ENCODE results near the gene ATP9B. TPM values are rescaled to one million over a fixed set of nuclear protein-coding genes. Genes with fewer than 3 reads are reported as not detected.

Gene ATP9B
- total RNA-seq, 1 donor from 2014 or later: 43.9 TPM

DNA sequence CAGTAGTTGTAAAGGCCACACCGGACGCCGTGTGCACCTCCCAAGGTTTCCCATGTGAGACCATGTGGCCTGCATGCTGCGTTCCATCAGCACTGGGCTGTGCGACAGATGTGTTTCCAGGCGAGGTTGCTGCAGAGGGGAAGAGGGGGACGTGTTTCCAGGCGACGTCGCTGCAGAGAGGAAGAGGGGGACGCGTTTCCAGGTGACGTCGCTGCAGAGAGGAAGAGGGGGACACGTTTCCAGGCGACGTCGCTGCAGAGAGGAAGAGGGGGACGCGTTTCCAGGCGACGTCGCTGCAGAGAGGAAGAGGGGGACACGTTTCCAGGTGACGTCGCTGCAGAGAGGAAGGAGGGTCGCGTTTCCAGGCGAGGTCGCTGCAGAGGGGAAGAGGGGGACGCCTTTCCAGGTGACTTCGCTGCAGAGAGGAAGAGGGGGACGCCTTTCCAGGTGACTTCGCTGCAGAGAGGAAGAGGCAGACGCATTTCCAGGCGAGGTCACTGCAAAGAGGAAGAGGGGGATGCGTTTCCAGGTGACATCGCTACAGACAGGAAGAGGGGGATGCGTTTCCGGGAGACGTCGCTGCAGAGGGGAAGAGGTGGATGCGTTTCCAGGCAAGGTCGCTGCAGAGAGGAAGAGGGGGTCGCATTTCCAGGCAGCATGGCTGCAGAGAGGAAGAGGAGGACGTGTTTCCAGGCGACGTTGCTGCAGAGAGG lies 351.0 kb downstream of the ATP9B start:
- H3K4me1 ChIP-seq: peaks cover 5% of the 10 kb centered on the region
- TF ChIP-seq, protein P1, sequence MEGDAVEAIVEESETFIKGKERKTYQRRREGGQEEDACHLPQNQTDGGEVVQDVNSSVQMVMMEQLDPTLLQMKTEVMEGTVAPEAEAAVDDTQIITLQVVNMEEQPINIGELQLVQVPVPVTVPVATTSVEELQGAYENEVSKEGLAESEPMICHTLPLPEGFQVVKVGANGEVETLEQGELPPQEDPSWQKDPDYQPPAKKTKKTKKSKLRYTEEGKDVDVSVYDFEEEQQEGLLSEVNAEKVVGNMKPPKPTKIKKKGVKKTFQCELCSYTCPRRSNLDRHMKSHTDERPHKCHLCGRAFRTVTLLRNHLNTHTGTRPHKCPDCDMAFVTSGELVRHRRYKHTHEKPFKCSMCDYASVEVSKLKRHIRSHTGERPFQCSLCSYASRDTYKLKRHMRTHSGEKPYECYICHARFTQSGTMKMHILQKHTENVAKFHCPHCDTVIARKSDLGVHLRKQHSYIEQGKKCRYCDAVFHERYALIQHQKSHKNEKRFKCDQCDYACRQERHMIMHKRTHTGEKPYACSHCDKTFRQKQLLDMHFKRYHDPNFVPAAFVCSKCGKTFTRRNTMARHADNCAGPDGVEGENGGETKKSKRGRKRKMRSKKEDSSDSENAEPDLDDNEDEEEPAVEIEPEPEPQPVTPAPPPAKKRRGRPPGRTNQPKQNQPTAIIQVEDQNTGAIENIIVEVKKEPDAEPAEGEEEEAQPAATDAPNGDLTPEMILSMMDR (IDR thresholded peaks at IDR 0.05): no peak
- intact Hi-C loops (cut with DNase I): no loop called here
- no peaks in the 10 kb centered on the region for H3K27me3 ChIP-seq
- no peak for ATAC-seq
- no peak for DNase-seq
- no peak overlapping the region for H3K27ac ChIP-seq
- H3K36me3 ChIP-seq: no peaks in the 10 kb centered on the region
- no peak overlapping the region for H3K4me3 ChIP-seq
- H3K9me3 ChIP-seq: no peaks in the 10 kb centered on the region

DNA sequence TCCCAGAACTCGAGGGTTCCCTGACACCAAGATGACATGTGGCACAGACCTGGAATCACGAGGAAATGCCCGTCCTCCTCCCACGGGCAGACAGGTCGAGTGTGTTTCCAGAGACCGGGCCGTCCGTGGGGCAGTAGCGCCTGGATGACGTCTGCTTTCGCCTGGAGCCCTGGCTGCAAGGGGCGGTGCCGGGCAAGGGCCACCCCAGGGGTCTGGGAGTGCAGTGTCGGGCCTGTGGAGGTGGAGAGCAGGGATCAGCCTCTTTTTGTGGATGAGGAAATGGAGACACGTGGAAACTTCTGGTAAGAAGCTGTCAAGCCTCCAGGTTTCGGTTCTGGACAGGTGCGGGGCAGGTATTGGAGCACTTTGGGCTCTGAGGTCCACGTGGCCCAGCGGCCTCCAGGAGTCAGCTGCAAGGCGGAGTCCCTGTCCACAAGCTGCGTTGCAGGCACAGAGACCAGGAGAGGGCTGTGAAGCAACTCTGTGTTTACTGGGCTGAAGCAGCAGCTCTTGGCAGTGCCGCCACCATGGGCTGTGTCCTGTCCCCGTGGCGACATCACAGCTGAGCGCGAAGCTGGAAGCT lies 352.2 kb downstream of the ATP9B start:
- no peaks in the 10 kb centered on the region for H3K36me3 ChIP-seq
- no peak overlapping the region for H3K4me3 ChIP-seq
- TF ChIP-seq, protein P1 (IDR thresholded peaks at IDR 0.05): no peak
- DNase-seq (no peak), ATAC-seq (no peak)
- no peak overlapping the region for H3K27ac ChIP-seq
- no peaks in the 10 kb centered on the region for H3K9me3 ChIP-seq
- intact Hi-C loops (cut with DNase I): no loop called here
- H3K4me1 ChIP-seq: peaks cover 5% of the 10 kb centered on the region
- no peaks in the 10 kb centered on the region for H3K27me3 ChIP-seq

DNA sequence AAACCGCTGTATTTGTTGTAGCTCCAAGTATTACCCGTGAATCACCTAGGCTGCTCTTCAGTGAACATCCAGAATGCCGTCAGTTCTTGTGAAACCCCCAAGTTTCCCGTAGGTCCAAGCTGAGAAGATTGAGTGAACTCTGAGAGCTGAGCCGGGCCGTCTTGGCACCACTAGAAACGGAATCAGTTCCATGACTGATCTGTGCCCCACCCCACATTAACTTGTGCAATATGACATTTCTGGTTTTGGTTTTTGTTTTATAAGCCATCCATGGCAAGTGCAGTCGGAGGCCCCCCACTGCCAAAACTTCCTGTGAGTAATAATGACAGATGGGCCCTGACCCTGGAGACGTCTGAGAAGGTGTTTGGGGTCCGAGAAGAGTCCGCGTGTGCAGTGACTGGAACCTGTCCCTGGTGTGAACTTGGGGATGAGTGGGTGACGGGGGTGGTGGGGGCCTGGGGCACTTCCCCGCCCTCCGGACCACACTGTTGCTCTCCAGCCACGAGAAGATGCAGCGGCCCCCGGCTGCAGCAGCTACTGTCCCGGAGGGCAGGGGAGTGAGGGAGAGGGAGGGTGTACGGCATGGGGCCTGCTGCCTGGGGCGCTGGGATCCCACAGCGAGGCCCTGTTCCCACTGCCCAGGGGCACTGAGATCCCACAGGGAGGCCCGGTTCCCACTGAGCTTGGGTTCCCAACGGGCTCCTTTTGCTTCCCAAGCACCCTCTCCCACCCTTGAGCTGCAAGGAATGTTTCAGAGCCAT lies 353.0 kb downstream of the ATP9B start:
- ATAC-seq (no peak), DNase-seq (no peak)
- Histone ChIP-seq H3K27ac (no peak overlapping the region), H3K27me3 (no peaks in the 10 kb centered on the region), H3K36me3 (no peaks in the 10 kb centered on the region), H3K4me3 (no peak overlapping the region), H3K4me1 (peaks cover 5% of the 10 kb centered on the region), H3K9me3 (no peaks in the 10 kb centered on the region)
- TF ChIP-seq, protein P1 (IDR thresholded peaks at IDR 0.05): no peak
- intact Hi-C loops (cut with DNase I): no loop called here

DNA sequence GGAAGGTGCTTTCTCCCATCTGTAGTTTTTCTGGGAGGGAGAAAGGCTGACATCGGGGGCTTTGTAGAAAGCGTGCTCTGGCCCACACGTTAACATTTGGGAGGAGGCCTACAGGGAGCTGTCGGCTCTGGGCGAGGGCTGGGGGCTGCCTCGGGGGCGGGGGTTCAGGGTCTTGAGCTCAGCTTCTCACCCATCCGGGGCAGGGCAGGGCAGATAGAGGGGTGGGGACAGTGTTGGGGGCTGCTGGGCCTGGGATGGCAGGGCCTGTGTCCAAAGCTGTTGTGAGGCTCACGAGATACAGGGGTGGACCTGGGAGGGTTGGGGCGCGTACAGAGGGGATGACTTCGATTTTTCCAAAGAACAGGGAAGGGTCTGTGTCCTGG lies 353.6 kb downstream of the ATP9B start:
- H3K4me1 ChIP-seq: peaks cover 5% of the 10 kb centered on the region
- H3K27ac ChIP-seq: no peak overlapping the region
- H3K36me3 ChIP-seq: no peaks in the 10 kb centered on the region
- no peaks in the 10 kb centered on the region for H3K9me3 ChIP-seq
- ATAC-seq (no peak), DNase-seq (no peak)
- no peaks in the 10 kb centered on the region for H3K27me3 ChIP-seq
- no peak overlapping the region for H3K4me3 ChIP-seq
- intact Hi-C loops (cut with DNase I): no loop called here
- TF ChIP-seq, protein P1 (IDR thresholded peaks at IDR 0.05): no peak

DNA sequence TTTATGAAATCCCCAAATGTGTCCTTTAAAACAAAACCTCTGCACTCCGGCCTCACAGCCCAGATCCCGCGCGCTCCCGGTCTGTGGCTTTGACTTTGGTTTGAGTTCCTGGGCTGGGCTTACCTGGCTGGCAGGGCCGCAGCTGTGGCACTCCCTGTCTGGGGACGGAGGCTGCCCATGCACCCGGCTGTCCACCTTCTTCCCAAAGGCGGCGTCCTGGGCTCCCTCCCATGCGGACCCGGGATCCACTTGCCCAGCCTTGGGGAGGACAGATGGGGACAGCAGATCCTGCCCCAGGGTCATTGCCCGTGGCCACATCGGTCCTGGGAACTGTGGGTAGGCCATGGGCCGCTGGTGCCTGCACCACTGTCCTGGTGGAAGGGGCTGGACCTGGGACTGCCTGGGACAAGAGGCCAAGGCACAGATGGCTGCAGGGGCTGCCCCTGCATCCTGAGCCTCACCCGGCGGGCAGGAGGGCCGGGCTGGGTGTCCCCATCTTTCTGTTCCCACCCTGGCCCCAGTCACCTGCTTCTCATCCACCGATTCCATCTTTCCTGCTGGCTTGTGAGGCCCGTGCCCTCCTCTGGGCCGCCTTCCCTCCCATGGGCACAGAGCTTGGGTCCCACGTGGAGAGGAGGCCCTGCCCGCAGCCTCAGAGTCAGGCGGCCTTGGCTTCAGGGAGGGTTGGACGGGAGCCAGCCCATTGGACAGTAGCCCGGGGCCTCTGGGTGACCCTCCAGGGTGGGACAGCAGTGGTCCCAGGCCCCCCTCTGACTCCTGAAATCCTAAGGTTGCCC lies 354.2 kb downstream of the ATP9B start:
- TF ChIP-seq, protein P1 (IDR thresholded peaks at IDR 0.05): no peak
- Histone ChIP-seq H3K27ac (no peak overlapping the region), H3K27me3 (no peaks in the 10 kb centered on the region), H3K36me3 (no peaks in the 10 kb centered on the region), H3K4me3 (no peak overlapping the region), H3K9me3 (no peaks in the 10 kb centered on the region), H3K4me1 (peaks cover 5% of the 10 kb centered on the region)
- DNase-seq: no peak
- intact Hi-C loops (cut with DNase I): no loop called here
- no peak for ATAC-seq

Data from upper lobe of right lung (tissue), 1 donor.